GM21367 (cell line): ENCODE measurements around the gene FZD7.

Source experiments
- ATAC-seq: cut with Tn5 transposase; IDR thresholded peaks from one replicate; pipeline ENCODE4 v1.9.1; 2021; ENCODE audit not compliant: unreplicated experiment

The FZD7 gene

DNA sequence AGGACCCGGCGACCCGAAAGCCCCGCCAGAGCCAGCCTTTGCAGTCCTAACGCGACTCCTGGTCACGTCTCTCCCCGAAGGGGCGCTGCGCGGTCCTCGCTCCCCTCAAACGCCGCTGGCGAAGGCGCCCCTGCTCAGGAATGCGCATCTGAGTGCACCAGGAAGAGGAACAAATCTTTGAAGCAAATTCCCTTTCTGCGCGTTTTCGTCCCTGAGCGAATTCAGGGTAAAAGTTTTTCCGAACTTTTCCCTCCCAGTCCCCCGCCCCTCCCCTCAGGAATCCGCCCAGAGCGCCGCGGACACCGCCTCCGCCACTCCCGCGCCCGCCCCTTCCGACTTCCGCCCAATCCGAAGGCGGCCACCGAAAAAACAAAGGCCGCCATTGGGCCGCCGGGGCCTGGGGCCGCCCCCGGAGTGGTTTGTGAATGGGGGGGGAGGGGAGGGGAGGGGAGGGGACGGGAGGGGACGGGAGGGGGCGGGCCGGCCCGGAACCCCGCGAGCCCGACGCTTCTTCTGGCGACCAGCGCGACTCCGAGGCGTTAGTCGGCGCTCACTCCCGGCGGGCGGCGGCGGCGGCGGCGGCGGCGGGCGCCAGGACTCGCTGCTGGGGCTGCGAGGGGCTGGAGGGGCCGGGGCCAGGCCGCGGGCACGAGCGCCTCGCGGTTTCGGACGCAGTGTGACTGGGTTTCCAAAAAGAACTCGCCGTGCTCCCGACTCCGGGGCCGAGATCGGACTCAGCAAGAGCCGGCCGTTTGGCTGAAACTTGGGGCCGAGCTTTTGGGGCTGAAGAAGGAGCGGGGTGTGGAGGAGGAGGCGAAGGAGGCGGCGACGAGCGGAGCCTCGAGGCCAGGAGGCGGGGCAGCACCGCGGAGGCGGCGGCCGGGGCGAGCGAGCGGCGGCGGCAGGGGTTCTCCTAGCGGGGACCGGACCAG lies at the start of gene FZD7:
Gene FZD7 (plus strand): TSS at position 539 of the 932 bp plus-strand sequence. CDS start 793 bp downstream, outside the sequence.
- peak; percentile 59 for ATAC-seq

DNA sequence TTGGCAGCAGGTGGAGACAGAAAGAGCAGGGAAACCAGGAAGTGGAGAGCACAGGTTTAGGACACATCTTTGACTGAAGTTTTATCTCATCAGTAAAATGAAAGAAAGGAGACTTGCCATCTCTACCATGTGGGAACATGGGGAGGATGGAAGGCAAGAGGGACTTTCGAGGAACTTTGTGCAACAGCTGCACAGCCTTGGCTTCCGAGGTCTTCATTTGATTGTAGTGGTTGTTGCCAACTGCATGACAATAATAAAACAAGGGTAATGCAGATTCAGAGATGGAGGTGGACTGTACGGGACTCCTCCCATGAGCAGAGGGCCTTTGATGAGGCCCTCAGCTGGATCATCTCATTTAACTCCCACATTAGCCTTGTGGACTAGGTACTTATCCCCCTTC lies 49.3 kb upstream of the FZD7 start:
- no peak for ATAC-seq

DNA sequence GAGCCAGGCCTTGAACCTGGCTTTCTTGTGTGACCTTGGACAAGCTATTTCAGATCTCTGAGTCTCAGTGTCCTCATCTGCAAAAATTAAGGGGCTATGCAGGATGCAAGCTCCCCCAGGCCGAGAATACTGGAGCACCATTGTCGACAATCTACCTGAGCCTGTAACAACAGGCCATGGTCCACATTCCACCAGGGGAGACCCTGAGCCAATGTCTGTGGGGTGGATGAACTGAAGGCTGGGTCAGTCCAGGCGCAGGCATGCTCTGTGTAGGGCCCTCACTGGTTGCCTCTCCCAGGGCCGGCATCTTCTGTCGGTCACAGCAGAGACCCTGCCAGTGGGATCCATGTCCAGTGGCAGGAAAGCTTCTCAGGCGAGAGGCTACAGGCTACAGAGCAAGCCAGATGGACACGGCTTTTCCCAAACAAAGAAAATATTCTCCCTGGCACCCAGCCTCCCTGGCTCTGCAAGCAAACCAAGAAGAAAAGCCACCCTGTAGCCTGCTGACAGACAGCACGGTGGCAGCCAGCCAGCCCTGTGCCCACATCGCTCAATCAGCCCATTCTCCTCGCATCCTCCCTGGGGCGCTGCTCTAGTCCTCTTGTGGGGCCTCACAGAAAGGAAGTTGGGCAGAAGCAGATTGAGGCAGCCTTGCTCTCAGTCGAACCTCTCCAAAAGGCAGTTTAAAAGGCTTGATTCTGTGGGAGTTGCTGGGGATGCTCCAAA lies 48.7 kb upstream of the FZD7 start:
- no peak for ATAC-seq

DNA sequence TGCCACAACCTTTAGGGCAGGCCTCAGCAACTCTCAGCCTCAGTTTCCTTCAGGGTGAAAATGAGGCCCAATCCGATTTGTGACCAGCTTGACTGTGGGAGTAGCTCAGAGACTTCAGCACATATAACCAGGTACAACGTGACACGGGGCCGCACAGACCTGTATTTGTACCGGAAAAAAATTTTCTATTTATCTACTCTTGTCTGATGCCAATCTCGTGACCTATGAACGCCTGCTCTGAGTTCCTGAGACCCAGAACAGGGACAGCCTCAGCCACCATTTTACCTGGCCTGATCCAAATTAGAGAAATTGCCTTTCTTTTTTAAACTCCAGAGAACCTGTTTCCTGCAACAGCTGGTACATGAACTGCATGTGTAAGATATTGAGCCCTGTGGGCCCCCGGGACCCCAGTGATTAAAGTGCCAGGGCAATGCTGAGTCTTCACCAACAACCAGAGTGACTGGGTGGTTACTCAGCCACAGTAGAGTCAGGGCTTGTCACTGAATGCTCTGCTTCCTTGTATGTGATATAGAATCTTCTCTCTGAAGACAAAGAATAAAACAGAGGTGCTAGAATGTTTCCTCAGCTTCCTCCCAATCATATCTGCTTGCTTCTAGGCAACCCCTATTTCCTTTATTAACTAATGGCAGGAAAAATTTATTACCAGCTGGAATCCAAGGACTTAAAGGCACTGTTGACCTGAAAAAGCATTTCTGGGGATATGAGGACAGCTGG lies 47.8 kb upstream of the FZD7 start:
- ATAC-seq: no peak

DNA sequence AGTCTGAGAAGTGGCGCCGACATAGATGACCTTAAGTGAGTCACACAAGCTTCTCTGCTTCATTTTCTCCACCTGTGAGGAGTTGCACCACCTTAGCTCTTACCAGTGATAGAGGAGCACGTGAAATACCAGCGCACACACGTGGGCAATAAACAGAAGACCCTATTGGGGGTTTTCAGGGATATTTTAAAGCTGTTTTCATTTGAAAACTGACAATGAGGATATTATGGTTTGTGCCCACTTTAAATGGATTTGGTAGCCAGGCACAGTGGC lies 47.3 kb upstream of the FZD7 start:
- ATAC-seq: no peak

DNA sequence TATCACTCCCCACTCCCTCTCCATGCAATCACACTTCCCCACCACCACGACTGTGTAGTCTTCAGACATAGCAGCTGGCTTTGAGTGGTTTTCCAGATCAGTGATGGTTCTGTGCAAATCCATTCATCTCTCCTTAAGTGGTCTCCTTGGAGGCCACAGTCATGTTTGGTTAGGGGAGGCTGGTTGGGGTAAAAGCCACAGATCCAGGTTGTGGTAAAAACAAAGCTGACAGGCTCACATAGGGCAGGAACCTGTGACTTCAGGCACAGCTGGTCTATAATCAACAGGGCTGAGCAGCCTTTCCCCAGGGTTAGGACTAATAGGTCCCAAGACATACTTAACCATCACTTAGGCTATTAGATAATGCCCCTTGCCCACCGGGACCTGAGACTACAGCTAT lies 46.2 kb upstream of the FZD7 start:
- ATAC-seq: no peak

DNA sequence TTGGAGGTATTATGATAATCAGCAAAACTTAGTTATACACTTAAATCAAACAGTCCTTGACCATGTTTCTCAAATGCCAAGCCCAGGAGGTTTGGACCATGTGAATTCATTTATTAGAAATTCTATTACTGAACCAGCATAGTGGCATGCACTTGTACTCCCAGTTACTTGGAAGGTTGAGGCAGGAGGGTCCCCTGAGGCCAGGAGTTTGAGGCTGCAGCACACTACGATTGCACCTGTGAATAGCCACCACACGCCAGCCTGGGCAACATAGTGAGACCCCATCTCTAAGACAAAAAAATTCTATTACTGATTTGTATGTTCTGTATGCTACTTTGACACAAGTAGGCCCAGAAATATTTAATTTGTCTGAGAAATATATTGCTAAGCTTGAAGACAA lies 43.6 kb upstream of the FZD7 start:
- ATAC-seq: no peak

DNA sequence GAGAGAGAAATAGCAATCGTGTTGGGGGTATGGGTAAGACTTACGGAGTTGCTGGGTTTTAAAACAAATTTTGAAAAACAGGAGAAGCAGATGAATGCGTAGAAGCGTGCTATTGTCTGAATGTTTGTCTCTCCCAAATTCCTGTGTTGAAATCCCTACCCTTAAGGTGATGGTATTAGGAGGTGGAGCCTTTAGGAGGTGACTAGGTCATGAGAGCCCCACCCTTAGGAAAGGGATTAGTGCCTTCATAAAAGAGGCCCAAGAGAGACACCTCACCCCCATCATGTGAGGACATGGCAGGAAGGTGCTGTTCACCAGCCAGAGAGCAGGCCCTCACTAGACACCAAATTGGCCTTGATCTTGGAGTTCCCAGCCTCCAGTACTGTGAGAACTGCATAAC lies 40.7 kb upstream of the FZD7 start:
- ATAC-seq: no peak

DNA sequence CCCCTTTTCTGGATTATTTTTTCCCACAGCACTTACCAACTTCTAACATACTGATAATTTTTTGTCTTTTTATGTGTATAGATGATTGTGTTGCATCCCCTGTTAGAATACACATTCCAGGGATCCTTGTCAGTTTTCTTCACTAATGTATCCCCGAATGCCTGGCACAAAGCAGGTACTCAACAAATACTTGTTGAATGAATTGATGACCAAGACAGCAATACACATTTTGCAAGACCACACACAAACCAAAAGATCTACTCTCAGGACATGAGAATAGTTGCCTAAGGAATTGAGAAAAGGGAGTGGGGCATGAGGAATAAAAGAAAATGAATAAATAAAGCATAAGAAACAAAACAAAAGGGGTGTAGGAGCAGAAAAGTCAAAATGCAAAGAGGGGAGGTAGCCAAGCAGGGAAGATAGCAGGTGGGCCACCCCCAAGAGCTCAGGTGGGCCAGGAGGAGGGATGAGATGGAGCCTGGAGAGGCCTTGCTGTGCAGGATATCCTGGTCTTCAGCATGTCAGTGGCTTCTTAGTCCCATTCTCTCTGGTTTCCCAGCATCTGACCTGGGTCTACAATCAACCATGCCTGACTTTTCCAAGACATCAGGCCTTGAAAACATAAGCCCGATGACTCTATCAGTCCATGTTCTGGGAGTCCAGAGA lies 38.5 kb upstream of the FZD7 start:
- no peak for ATAC-seq

DNA sequence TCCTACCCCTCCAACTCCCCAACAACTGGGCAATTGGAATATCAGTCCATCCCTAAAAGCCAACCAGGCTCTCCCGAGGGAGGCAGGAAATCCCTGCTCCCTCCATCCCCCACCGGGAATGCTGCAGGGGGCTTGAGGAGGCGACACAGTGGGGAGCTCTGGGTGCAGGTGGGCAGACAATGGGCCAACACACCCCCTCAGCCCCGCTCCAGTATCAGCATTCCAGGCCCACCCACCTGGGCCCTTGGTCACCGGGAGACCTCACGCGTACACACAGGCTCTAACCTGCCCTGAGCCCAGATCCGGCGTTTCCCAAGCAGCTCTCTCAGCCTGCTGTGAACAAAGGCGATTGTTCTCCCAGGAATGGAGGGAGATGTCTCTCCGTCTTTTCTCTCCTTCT lies 37.6 kb upstream of the FZD7 start:
- no peak for ATAC-seq

DNA sequence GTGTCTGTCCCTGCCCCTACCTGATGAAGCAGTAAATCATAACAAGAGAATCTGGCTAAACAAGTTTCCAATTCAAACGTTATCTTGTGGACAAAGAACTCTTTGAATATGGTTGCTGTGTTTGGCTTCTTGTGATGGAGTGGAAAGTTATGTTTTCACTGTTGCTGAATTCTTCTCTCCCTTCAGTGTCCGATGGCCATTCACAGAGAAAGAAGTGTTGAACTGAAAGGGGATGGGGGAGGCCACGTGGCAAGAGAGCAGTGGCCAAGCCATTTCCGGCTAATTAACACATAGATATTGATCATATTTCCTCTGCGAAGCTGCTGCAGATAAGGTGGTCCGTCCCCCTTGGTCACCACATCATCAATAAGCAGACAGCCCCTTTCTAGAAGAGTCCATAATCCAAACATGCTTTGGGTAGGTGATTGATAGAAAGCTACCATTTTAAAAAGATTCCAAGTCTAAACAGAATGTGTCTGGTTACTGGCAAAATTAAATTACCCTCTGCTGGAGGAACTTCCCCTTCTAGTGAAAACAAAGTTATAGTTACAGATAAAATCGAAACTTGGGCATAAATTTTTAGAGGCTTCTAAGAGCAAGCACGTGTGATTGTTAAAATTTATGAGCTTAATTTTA lies 36.9 kb upstream of the FZD7 start:
- no peak for ATAC-seq

DNA sequence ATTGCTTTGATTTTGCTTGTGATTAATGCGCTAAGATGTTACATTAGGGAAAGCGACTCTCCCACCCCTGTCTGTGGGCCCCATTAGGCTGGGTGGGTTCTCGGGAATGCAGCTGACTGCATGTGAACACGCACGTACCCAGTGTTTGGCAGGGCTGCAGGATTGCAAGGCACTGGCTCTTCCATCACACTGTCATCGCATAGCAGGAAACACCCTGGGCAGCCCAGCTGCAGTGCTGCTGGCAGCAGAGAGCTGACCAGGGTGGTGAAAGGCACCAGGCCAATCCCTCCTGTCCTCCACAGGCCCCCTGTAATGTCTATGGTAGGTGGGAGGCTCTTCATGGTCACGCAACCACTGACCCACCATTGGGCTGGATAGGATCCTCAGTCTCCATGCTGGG lies 34.4 kb upstream of the FZD7 start:
- no peak for ATAC-seq

DNA sequence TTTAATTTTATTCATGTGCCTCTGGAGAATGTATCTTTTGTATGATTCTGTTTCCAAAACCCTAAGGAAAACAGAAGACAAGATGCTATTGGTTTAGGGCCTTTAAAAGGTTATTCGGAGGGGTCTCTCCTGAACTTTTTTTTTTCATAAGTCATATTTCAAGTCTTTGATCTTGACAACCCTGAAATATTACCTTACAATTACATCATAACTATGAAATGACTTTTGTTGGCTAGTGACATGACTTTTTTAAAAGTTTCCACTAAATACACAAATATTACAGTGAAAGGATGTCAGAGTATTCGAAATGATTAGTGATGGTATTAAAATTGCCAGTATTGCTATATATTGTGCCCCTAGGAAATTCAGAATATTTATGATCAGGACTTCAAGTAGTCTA lies 31.8 kb upstream of the FZD7 start:
- no peak for ATAC-seq

DNA sequence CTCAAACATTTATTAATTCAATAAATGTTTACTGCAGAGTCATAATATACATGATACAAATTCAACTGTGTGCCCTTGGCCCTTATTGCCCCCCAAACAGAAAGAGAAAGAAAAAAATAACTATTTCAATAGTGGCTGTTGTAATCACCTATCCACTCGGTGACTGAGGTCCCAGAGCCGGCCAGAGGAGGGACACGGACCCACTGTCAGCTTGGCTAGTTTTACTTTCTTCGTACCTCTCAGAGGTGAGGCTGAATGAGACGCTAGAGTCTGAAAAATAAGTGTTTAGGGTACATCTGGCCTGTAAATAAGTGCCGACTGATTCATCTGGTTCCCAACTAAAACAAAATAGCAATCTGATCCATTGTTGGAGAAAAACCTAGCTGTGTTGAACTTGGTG lies 31.3 kb upstream of the FZD7 start:
- ATAC-seq: no peak

DNA sequence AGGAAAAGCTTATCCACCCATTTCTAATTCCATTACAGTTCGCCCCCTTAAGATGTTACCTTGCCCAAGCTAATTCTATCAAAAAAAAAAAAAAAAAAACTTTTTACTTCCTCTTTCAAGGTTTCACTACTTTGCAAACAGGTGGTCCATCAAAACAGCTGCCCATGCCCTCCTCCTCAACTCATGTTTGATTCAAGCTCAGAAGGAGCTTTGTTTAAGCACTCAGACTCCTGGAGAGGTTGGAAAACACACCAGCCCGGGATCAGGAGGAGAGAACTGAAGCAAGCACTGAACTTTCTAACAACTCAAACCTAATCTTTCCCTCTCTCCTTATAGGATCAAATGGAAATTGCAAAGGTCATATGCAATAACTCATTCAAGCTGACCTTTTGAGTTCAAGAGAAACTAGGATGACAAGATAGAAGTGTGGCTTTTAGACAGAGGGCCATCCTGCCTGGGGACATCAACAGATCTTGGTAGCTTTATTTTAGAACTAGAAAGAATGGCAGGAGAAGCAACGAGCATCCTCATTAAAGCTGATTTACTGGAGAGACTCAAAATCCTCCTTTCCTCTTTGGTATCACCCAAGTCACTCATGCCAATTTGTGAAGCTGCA lies 28.3 kb upstream of the FZD7 start:
- no peak for ATAC-seq

DNA sequence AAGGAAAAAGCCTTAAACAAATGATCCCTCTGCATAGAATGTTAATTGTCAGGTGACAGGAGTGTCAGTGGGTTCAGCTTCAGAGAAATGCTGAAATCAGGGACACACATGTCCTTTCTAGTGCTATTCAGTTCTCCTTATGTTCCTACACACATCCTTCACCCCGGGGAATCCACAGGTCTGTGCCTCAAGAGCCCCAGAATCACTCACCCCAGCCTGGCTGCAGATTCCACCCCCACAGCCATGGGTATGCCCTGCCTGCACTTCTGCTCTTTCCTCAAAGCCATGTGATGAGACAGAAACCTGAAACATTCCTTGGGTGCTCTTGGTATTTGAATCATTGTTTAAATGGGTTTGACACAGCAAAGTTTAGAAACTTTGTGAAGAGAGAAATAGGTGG lies 27.4 kb upstream of the FZD7 start:
- ATAC-seq: no peak

DNA sequence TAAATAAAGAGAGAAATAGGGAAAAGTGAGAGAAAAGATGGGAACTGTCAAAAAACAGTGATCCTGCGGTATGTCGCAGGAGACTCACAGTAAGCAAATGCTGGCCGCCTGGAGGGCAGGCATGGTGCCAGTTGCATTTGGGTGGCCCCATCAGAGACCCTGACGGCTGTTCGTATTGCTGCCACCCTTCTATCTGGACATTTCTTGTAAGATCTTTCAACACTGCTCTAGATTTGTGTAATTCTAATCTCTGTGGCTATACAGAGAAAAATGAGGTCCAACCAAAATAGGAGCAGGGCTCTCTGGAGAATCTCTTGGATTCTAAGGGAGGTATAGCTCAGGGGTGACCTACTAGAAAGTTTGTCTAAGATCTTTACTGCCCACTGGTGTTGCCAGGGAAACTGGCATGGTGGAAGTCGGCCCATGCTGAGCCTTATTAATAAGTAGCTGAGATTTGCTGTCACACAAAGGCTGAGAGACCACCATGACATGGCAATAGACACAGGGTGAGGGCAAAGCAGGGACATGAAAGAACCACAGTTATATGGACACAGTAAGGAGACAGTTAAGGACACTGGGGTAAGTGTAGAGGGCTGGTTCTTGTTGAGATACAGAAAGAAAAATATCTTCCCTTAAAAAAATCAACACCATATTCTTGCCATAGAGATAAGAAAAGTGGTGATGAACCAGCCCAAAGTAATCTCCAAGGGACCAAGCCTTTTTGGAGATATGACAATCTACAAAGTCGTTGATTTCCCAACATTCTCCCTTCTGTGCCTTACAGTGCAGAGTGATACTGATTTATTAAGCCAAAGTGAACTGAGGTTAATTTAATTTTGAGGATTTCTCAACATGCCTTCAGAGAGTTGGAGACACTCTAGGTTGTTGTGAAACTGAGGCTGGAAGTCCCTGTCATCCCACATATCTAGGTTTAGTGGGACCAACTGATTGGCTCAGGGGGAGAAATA lies 26.4 kb upstream of the FZD7 start:
- ATAC-seq: no peak

DNA sequence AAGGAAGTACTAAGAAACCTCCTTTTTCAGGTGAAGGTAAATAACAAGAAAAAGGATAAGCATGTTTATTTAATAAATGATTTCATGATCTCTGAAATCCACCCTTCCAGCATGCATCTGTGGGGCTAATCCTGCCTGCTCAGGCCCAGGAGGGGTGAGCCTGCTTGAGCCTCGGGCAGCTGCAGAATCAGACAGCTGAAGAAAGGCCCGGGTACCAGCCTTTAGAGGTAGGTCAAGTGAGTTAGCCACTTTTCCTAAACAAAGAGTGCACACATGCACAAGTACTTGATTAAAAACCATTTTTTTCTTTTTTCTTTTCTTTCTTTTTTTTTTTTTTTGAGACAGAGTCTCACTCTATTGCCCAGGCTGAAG lies 25.7 kb upstream of the FZD7 start:
- ATAC-seq: no peak

DNA sequence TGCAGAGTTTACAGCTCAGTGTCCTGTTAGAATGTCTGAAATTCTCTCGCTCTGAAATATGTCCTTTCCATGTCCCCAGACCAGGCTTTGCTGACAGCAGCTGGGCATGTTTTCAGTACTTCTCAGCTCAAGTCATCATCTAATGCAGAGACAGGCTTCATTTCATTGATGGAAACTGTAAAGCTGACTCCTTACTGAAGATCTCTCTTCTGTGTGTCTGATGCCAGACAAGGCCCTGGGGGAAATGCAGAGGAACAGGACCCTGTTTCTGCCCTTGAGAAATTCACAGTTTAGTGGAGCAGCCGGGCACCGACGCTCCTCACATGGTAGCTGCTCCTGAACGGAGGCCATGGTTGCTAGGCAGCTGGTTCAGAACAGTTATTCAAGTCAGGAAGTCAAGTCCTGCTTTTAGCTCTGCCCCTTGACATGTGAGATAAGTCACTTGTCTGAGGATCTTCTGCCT lies 24.6 kb upstream of the FZD7 start:
- ATAC-seq: no peak
